GM18873 (cell line): Measurements from ENCODE around the gene ANKRD28.

ENCODE experiments used
- ATAC-seq: cut with Tn5 transposase; IDR thresholded peaks from one replicate; pipeline ENCODE4 v1.9.1; 2021; ENCODE audit warnings: mild to moderate bottlenecking, moderate library complexity, moderate number of reproducible peaks; ENCODE audit not compliant: unreplicated experiment, low FRiP score

The ANKRD28 gene

DNA sequence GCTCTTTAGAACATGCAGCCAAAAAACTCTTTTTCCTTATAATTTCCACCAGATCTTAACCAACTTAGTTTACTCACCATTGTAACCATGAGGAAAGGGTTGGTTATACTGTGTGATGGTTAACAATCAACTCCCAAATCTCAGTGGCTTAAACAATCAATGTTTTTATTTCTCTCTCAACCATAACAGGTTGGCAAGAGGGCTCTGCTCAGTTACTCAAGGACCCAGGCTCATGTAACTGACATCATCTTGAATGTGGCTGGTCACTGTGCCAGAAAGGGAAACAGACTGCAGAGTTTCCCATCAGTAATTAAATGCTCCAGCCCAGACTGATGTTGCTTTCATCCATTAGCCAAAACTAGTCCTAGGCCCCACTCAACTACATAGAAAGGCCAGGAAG, 69.0 kb downstream of the ANKRD28 start:
- ATAC-seq: no peak

DNA sequence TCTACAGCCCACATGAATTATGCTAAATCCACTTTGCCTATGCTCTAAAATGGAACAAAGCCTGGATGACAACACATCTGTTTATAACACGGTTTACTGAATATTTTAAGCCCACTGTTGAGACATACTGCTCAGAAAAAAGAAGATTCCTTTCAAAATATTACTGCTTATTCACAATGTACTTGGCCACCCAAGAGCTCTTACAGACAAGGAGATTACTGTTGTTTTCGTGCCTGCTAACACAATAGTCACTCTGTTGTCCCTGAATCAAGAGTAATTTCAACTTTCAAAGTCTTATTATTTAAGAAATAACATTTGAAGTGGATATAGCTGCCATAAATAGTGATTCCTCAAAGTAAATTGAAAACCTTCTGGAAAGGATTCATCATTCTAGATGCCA, 70.9 kb downstream of the ANKRD28 start:
- ATAC-seq: no peak

DNA sequence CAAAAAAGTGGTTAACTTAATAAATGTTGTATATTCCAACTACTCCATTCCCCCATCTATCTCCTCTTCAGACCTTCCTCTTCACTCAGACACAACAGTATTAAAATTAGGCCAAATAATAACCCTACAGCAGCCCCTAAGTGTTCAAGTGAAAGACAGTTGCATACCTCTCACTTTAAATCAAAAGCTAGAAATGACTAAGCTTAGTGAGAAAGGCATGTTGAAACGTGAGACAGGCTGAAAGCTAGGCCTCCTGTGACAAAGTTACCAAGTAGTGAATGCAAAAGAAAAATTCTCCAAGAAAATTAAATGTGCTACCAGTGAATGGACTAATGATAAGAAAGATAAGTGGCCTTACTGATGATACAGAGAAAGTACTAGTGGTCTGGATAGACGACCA, 71.7 kb downstream of the ANKRD28 start:
- ATAC-seq: peak; percentile 56

DNA sequence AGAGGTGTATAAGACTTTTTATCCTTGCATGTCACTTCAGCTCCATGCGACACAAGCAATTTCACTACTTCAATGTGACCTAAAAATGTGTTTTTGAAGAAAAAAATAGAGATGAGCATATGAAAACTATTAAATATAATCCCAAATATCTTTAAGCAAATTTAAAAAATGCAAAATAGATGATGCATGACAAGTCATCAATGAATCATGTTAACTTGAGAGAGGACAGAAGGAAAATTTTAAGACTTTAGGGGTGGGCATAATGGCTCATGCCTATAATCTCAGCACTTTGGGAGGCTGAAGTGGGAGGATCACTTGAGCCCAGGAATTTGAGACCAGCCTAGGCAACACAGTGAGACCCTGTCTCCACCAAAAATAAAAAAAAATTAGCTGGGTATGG, 73.3 kb downstream of the ANKRD28 start:
- no peak for ATAC-seq

DNA sequence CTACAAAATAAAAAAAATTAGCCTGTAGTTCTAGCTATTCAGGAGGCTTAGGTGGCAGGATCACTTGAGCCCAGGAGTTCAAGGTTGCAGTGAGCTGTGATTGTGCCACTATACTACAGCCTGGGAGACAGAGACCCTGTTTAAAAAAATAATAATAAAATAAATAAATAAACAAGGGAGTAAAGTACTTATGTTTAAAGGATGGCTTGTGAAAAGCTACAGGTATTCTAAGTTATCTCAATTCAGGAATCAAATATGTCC, 74.2 kb downstream of the ANKRD28 start:
- ATAC-seq: no peak

DNA sequence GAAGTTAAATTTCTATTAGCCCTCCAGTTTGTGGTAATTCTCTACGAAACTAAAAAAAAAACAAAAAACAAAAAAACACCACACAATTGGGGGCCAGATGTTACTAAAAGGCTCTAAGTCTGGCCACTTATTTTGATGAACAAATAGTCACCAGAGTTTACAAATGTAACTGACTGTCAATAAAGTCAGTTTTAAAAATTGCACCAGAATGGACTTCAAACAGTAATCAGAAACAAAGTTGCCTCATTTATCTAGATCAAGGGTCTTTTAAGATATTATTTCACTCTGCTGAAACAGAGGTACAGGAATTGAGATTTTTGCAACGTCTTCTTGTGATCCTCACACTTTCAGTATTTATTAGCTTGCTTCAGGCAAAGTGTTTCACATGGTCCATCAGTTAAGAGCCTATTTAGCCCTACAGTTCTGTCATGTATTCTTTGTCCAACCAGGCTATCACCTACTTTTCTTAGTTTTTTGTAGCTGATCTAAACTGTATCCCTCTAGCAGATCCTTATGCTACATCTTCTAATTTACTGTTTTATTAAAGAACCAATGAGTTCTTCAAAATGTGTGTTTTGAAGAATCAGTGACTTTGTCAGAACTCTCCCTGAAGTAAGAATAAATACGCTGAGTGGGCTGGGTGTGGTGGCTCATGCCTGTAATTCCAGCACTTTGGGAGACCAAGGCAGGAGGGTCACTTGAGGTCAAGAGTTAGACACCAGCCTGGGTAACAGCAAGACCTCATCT, 74.7 kb downstream of the ANKRD28 start:
- ATAC-seq: no peak

DNA sequence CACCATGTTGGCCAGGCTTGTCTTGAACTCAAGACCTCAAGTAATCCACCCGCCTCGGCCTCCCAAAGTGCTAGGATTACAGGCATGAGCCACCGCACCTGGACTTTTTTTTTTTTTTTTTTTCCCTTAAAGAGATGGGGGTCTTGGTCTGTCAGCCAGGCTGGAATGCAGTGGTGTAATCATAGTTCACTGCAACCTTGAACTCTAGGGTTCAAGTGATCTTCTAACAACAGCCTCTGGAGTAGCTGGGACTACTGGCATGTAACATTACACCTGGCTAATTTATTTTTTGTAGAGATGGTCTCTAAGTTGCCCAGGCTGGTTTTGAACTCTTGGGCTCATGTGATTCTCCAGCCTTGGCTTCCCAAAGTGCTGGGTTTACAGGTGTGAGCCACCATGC, 81.6 kb downstream of the ANKRD28 start:
- ATAC-seq: no peak

DNA sequence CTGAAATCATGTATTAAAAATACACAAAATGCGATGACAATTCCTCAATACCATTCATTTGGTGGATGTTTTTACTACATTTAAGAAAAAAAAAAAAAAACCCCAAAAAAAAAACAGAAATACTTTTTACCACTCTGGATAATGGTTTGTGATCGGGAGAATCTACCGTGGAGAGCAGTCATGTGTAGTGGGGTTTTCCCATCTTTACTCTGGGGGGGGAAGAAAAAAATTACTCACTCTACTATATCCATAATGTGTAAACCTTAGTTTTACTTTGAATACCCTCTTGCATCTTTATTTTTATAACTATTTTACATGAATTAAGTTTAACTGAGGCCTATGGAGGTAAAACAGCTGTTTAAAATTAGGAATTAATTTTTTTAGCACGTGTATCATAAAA, 83.3 kb downstream of the ANKRD28 start:
- ATAC-seq: no peak

DNA sequence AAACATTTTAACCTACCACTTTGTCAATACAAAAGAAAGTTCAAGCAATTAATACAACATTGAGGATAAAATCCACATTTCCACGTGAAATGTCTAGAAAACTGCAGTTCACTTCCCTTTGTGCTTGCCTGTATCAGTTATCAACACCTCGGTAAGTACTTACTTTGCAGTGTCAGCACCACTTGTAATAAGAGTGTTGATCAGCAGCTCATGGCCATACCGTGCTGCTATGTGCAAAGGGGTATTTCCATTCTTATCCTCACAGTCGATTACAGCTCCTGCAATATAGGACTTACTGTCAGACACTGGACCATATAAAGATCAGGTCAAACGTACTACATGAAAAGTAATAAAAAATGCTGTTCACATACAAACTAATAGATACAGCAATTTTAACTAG, 84.4 kb downstream of the ANKRD28 start:
- no peak for ATAC-seq

DNA sequence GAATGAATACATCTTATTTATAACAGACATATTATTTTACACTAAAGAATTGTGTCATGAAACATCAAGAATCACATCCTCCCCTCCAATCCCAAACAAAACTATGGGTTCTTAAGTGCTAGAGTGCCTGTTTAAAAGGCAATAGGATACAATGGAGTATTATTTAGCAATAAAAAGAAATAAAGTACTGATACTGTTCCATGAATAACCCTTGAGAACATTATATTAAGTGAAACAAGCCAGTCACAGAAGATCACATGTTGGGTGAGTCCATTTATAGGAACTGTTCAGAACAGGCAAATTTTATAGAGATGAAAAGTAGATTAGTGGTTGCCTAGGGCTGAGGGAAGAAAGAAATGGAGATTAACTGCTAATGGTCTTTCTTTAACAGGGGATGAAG, 86.5 kb downstream of the ANKRD28 start:
- ATAC-seq: no peak

DNA sequence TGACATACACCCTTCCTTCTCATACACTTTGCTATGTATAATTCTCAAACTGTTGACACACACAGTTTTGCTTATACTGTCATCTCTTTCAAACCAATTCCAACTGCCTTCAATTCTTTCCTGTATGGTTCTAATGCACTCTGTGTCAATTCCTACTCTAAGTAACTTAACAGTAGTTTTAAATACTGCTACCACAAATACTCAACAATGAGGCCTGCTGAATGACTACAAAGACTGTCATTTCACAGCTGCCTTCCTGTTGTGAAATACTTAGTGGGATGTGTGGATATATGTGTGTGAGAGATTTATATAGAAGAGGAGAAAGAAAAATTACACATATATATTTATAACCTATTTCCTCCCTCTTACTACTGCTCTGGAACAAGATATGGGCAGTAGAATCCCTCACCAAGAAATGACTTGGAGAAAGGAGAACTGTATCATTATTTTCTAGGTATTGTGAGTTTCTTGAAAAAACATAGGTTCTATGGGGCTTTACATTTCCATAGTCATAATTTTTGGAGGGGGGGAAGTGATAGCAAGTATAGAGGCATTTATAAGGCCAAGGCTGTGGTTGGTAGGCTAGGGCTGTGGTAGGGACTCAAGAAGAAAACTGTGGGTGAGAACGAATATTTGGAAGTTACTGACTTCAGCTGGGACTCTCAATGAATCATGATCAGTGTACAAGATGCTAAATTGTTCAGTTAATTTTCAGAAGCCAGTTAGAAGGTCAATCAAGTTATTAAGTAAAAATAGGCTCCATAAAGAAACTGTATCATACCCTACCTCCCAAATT, 88.7 kb downstream of the ANKRD28 start:
- no peak for ATAC-seq

DNA sequence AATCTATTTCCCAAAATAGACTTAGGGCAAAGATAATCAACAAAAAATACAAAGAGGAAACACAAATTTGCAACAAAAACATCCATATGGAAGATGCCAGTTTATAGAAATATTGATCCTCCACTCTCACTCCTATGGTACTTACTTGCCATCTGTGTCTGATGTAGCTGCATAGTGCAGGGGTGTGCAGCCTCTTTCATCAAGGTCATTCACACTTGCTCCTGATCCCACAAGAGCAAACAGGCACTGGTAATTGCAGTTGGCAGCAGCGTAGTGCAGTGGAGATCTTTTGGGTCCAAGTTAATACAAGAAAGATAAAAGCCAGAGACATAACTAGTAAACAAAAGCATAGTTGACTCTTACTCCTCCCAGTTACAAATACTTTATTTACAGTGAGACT, 90.0 kb downstream of the ANKRD28 start:
- ATAC-seq: no peak

DNA sequence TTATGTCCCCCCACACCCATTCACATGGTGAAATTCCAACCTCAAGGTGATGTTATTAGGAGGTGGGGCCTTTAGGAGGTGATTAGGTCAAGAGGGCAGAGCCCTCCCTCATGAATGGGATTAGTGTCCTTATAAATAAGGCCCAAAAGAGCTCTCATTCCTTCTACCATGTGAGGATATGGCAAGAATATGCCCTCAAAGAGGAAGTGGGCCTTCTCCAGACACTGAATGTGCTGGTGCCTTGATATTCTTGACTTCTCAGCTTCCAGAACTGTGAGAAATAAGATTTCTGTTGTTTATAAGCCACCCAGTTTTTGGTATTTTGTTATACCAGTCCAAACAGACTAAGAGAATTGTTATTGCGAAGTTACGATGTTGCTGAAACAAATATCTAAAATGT, 94.4 kb downstream of the ANKRD28 start:
- ATAC-seq: no peak

DNA sequence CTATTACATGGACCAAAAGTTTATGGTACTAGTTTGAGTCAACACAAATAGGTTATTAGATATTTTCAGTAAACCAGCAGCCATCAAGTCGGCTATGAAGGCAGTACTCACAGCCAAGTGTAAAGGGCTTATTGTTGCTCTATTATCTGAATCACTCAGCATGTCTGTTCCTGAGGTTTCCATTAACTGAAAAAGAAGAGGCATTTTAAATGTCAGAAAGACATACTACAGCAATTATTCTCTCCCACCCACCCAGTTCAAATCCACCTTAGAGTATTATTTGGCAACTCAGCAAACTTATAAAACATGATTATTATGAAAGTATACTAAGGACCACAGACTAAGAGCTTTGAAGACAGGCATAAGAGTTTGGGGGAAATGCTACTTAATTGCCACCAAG, 103.2 kb downstream of the ANKRD28 start:
- no peak for ATAC-seq

DNA sequence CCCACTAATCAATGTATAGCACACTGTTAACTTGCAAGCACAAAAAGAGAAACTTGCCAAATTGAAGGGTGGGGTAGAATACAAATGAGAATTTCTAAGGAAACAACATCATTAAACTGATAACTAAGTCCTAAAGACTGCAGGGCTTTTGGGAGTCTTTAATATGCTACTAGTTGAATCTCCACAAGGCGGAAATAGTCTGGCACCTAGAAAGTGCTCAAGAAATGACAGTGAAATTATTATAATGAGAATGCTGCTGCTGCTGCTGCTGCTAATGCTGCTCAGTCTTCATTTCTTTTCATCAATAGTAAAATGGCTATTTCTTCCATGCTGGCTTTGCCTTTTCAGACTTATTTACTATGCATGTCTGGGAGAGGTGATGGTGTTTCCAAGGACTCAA, 104.4 kb downstream of the ANKRD28 start:
- no peak for ATAC-seq

DNA sequence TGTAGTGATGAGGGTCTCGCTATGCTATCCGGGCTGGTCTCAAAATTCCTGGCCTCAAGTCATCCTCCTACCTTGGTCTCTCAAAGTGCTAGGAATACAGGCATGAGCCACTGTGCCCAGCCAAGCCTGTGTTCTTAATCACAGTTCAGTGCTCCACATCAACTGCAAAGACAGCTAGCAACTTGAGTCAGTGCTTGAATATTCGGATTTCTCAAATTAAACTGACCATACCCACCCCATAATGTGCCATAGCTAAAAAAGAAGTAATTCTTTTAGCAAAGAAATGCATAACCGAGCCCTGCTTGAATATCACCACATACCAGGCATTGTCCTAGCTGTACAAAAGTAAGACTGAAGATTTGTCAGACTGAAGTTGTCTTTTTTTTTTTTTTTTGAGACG, 107.0 kb downstream of the ANKRD28 start:
- ATAC-seq: no peak

DNA sequence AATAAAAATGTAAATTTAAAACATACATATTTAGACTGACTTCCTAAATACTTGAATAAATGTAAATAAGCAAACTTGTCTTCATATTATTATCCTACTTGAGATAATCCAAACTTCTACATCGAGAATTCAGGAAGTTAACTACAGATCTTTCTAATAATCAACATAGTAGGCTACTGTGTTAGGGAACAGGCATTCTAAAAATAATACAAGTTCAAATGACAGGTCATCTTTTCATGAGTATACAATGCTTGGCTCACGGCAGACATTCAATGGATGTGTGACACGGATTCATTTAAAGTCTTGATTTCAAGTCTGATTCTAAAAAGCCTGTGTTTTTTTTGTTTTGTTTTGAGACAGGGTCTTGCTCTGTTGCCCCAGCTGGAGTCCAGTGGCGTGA, 107.5 kb downstream of the ANKRD28 start:
- no peak for ATAC-seq

DNA sequence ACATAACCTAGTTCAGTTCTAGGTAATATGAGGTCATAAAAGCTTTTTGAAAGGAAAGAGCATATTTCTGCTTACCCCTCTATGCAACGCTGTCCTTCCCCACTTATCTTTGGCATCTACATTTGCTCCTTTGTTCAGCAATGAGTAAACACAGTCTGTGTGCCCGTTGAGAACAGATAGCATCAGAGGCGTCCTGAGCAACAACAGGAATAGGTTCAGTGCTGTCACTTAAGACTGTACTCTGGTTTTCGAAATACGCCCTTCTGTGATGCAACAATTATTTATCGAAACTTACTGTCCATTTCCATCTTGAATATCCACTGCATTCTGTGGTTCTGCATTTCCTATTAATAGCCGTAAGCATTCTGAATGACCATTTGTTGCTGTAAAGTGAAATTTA, 111.9 kb downstream of the ANKRD28 start:
- ATAC-seq: no peak

DNA sequence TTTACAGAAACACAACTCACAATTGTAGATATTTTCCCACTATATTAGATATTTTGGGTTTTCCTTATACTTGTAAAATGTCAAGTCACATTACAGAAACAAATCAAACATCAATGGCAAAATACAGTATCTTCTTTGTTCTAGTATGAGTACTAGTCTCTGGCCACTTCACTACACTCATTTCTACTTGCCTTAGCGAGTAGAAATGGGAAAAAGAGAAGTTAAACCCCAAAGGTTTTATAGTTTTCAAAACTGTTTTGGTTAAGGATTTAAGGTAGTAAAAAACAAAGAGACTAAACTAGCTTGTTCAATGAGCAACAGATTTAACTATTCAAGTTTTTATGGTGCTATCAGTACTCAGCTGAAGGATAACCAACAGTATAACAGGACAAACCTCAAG, 114.5 kb downstream of the ANKRD28 start:
- no peak for ATAC-seq

DNA sequence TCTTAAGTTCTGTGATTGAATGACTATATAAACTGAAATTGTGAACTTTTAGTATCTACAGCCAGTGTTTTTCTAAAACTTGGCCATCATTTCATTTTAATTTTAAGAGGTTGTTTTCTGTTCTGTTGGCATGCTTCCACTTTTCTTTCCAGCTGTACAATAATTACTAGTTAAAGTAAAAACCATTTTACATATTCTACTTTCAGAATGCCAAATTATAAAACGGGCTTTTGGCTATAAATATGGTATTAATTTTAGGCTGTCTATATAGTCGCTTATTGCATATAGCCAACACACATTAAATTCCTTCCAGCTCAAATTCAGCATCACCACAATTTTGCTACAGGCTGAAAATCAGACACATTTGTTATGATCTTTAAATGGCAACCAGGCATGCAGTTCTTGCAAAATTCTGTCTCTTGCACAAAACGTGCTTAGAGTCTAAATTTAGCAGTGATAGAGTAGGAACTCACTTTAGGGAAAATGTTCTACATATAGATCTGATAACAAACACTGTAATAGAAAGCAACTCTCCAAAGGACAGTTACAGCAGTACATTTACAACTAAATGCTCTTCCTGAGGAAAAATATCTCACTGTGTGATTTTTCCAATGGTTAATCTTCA, 115.1 kb downstream of the ANKRD28 start:
- no peak for ATAC-seq

DNA sequence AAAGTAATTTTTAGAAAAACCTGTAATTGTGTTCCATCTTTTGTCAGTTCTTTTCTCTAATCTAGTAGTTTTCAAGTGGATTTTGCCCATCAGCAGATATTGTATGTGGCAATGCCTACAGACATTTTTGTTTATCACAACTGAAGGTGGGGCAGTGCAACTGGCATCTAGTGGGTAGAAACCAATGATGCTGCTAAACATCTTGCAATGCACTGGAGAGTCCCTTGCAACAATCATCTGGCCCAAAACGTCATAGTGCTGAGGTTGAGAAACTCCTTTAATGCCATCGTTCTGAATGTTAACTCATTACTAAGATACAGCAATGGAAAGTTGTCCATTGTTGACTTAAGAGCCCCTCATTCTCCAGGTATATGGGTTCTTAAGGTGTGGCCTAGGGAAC, 116.1 kb downstream of the ANKRD28 start:
- no peak for ATAC-seq

DNA sequence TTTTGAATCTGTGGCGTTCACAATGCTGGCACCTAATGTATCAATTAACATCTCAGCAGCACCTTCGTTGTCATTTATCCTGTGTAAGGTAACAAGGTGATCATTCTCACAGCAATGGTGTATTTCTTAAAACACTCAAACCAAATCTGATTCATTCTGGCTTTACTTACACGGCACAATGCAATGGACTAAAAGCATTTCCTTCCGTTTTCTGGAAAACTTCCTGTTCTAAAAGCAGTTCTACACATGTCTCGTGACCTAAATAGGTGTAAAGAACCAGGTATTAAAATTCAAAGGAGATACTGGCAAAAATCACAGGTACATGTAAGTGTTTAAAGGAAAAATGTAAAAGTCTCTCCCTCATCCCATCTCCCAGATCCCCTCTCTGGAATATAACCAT, 118.5 kb downstream of the ANKRD28 start:
- no peak for ATAC-seq
